NCI-H2171 (cell line): ENCODE measurements around the gene USP22.

Experiments
- DNase-seq: peaks from one replicate; lab custom pipeline; 2025; lab: John Stamatoyannopoulos, UW

The USP22 gene

GRCh38 chr17:21046216-21046615 lies 3.4 kb upstream of the USP22 start:
- DNase-seq = no peak

GRCh38 chr17:21044971-21045370 lies 2.2 kb upstream of the USP22 start:
- no peak for DNase-seq

- DNase-seq = peak; percentile 97
Measured at GRCh38 chr17:21043296-21044232, 753 bp upstream of the USP22 start.

- DNase-seq = peak; percentile 71
Measured at GRCh38 chr17:21041741-21042457, 912 bp downstream of the USP22 start.

GRCh38 chr17:21039839-21040575 lies 2.8 kb downstream of the USP22 start:
- DNase-seq = no peak

GRCh38 chr17:21037117-21037803 lies 5.6 kb downstream of the USP22 start:
- DNase-seq = no peak

- DNase-seq = peak; percentile 34
Measured at GRCh38 chr17:21036361-21036881, 6.4 kb downstream of the USP22 start.

- no peak for DNase-seq
Measured at GRCh38 chr17:21035406-21035805, 7.4 kb downstream of the USP22 start.

GRCh38 chr17:21034340-21035235 lies 8.2 kb downstream of the USP22 start:
- DNase-seq = no peak

GRCh38 chr17:21033350-21033749 lies 9.5 kb downstream of the USP22 start:
- DNase-seq = no peak

GRCh38 chr17:21031756-21032396 lies 10.9 kb downstream of the USP22 start:
- DNase-seq = no peak

GRCh38 chr17:21030375-21030774 lies 12.4 kb downstream of the USP22 start:
- DNase-seq = no peak

GRCh38 chr17:21029515-21029914 lies 13.3 kb downstream of the USP22 start:
- DNase-seq = no peak

- no peak for DNase-seq
Measured at GRCh38 chr17:21029036-21029435, 13.8 kb downstream of the USP22 start.

- no peak for DNase-seq
Measured at GRCh38 chr17:21028192-21028591, 14.6 kb downstream of the USP22 start.

GRCh38 chr17:21027031-21027430 lies 15.8 kb downstream of the USP22 start:
- DNase-seq = no peak

GRCh38 chr17:21025451-21025850 lies 17.4 kb downstream of the USP22 start:
- DNase-seq = no peak

- DNase-seq = no peak
Measured at GRCh38 chr17:21024024-21024423, 18.8 kb downstream of the USP22 start.

GRCh38 chr17:21021208-21021803 lies 21.5 kb downstream of the USP22 start:
- no peak for DNase-seq

GRCh38 chr17:21020622-21021021 lies 22.2 kb downstream of the USP22 start:
- no peak for DNase-seq
